OCI-LY1 (cell line): ENCODE measurements around the gene SLC10A1.

Experiments used
- H2AFZ ChIP-seq: fragments of 200-600 bp; sonication (generic), shearing (Covaris generic); 2 replicates; pipeline ENCODE4 v1.6.0; 2014; ENCODE audit warnings: antibody characterized with exemption, mild to moderate bottlenecking, low read length
- H3F3A ChIP-seq: fragments of 200-600 bp; sonication (generic), shearing (Covaris generic); 2 replicates; pipeline ENCODE4 v1.6.0; 2014; ENCODE audit warnings: mild to moderate bottlenecking, antibody characterized with exemption, low read length, moderate library complexity; ENCODE audit not compliant: insufficient read depth
- H3K27ac ChIP-seq: fragments of 200-600 bp; sonication (generic); 2 replicates; pipeline ENCODE4 v1.5.1; 2014; ENCODE audit warnings: low read length, mixed run types, mild to moderate bottlenecking, low read depth; ENCODE audit not compliant: poor library complexity, severe bottlenecking
- H3K27me3 ChIP-seq: fragments of 200-600 bp; sonication (generic); 2 replicates; pipeline ENCODE4 v1.6.0; 2014; ENCODE audit warnings: antibody characterized with exemption, mild to moderate bottlenecking, low read length, moderate library complexity; ENCODE audit not compliant: insufficient read depth
- H3K36me3 ChIP-seq: fragments of 200-600 bp; sonication (generic); 2 replicates; pipeline ENCODE4 v1.6.1; 2014; ENCODE audit warnings: mild to moderate bottlenecking, antibody characterized with exemption, low read length, moderate library complexity, mixed read lengths; ENCODE audit not compliant: insufficient read depth
- H3K4me1 ChIP-seq: fragments of 200-600 bp; sonication (generic); 2 replicates; pipeline ENCODE4 v1.5.1; 2014; ENCODE audit warnings: mild to moderate bottlenecking, low read length, moderate library complexity; ENCODE audit not compliant: insufficient read depth, severe bottlenecking
- H3K4me2 ChIP-seq: fragments of 200-600 bp; sonication (generic), shearing (Covaris generic); 2 replicates; pipeline ENCODE4 v1.6.1; 2014; ENCODE audit warnings: low read length
- H3K4me3 ChIP-seq: fragments of 200-600 bp; sonication (generic); 2 replicates; pipeline ENCODE4 v1.5.1; 2014; ENCODE audit warnings: low read length, low read depth, mild to moderate bottlenecking, mixed read lengths; ENCODE audit not compliant: poor library complexity, severe bottlenecking
- H3K79me2 ChIP-seq: fragments of 200-600 bp; shearing (Covaris generic); 2 replicates; pipeline ENCODE4 v1.6.1; 2016; ENCODE audit warnings: mixed run types, low read length, mixed read lengths; ENCODE audit not compliant: insufficient read depth
- H3K9ac ChIP-seq: fragments of 200-600 bp; sonication (generic), shearing (Covaris generic); 2 replicates; pipeline ENCODE4 v1.6.1; 2014; ENCODE audit warnings: mild to moderate bottlenecking, low read length, mixed read lengths
- H3K9me2 ChIP-seq: fragments of 200-600 bp; sonication (generic), shearing (Covaris generic); 2 replicates; pipeline ENCODE4 v1.6.1; 2014; ENCODE audit warnings: low read depth, mild to moderate bottlenecking, low read length, mixed read lengths
- H3K9me3 ChIP-seq: fragments of 200-600 bp; shearing (Covaris generic); 2 replicates; pipeline ENCODE4 v1.6.1; 2014; ENCODE audit warnings: low read length, mixed read lengths
- H4K20me1 ChIP-seq: fragments of 200-600 bp; sonication (generic), shearing (Covaris generic); 2 replicates; pipeline ENCODE4 v1.6.0; 2016; ENCODE audit warnings: mild to moderate bottlenecking, low read length; ENCODE audit not compliant: insufficient read depth
- CTCF ChIP-seq: fragments of 200-600 bp; sonication (generic), shearing (Covaris generic); IDR thresholded peaks from 2 replicates; pipeline ENCODE4 v1.5.1; 2017; ENCODE audit warnings: mild to moderate bottlenecking, antibody characterized with exemption, low read length, moderate library complexity, mixed read lengths
- EZH2 ChIP-seq: fragments of 200-600 bp; sonication (generic), shearing (Covaris generic); IDR thresholded peaks from 2 replicates; pipeline ENCODE4 v1.8.0; 2017; ENCODE audit warnings: borderline replicate concordance, mixed run types, mild to moderate bottlenecking, antibody characterized with exemption, low read length, moderate library complexity, mixed read lengths

Gene SLC10A1

GRCh38 chr14:69827560-69827959 is 30.5 kb upstream of the SLC10A1 start:
- no peaks in the 10 kb centered on the region for H3K9me3 ChIP-seq
- H3K4me3 ChIP-seq: no peak overlapping the region
- no peaks in the 10 kb centered on the region for H3K27me3 ChIP-seq
- no peaks in the 10 kb centered on the region for H3K79me2 ChIP-seq
- no peak overlapping the region for H3K4me2 ChIP-seq
- no peaks in the 10 kb centered on the region for H3K4me1 ChIP-seq
- no peaks in the 10 kb centered on the region for H3F3A ChIP-seq
- no peaks in the 10 kb centered on the region for H4K20me1 ChIP-seq
- no peaks in the 10 kb centered on the region for H3K9me2 ChIP-seq
- TF ChIP-seq CTCF (no peak), EZH2 (no peak)
- no peak overlapping the region for H2AFZ ChIP-seq
- H3K9ac ChIP-seq: no peak overlapping the region
- no peaks in the 10 kb centered on the region for H3K36me3 ChIP-seq
- no peak overlapping the region for H3K27ac ChIP-seq

- H3K4me3 ChIP-seq: no peak overlapping the region
- no peaks in the 10 kb centered on the region for H3F3A ChIP-seq
- H3K4me2 ChIP-seq: no peak overlapping the region
- H3K79me2 ChIP-seq: no peaks in the 10 kb centered on the region
- H3K27me3 ChIP-seq: no peaks in the 10 kb centered on the region
- no peaks in the 10 kb centered on the region for H3K36me3 ChIP-seq
- H3K9me3 ChIP-seq: no peaks in the 10 kb centered on the region
- H3K4me1 ChIP-seq: no peaks in the 10 kb centered on the region
- H2AFZ ChIP-seq: no peak overlapping the region
- TF ChIP-seq EZH2: no peak
- no peak for TF ChIP-seq CTCF
- no peak overlapping the region for H3K27ac ChIP-seq
- no peaks in the 10 kb centered on the region for H3K9me2 ChIP-seq
- H4K20me1 ChIP-seq: no peaks in the 10 kb centered on the region
- no peak overlapping the region for H3K9ac ChIP-seq
These were observed 25.4 kb upstream of the SLC10A1 start for GRCh38 chr14:69822456-69822855.

GRCh38 chr14:69820991-69821390 is 23.9 kb upstream of the SLC10A1 start:
- no peak overlapping the region for H3K27ac ChIP-seq
- no peak for TF ChIP-seq EZH2
- no peak for TF ChIP-seq CTCF
- H3F3A ChIP-seq: no peaks in the 10 kb centered on the region

More at GRCh38 chr14:69820991-69821390, 23.9 kb upstream of the SLC10A1 start:
- Histone ChIP-seq H3K9ac (no peak overlapping the region), H4K20me1 (no peaks in the 10 kb centered on the region), H2AFZ (no peak overlapping the region), H3K4me2 (no peak overlapping the region), H3K79me2 (no peaks in the 10 kb centered on the region), H3K9me3 (no peaks in the 10 kb centered on the region), H3K4me1 (no peaks in the 10 kb centered on the region), H3K9me2 (no peaks in the 10 kb centered on the region), H3K36me3 (no peaks in the 10 kb centered on the region), H3K27me3 (no peaks in the 10 kb centered on the region), H3K4me3 (no peak overlapping the region)
